Measurements from ENCODE around the gene CNOT1. TPM values are rescaled to one million over a fixed set of nuclear protein-coding genes. Genes with fewer than 3 reads are reported as not detected.

The CNOT1 gene
- total RNA-seq, 1 donor from 2014 or later, result 128 TPM

GRCh38 chr16:58518083-58518979 lies 111.3 kb downstream of the CNOT1 start:
- DNase-seq (ENCODE audit: low spot score), result no peak

- no peak for DNase-seq (ENCODE audit: low spot score)
Observed at GRCh38 chr16:58516768-58517107, 112.9 kb downstream of the CNOT1 start.

- no peak for DNase-seq (ENCODE audit: low spot score)
Observed at GRCh38 chr16:58515871-58516767, 113.5 kb downstream of the CNOT1 start.

GRCh38 chr16:58515125-58515870 lies 114.3 kb downstream of the CNOT1 start, which contains the start of gene SETD6:
TSS of gene SETD6 (plus strand) at chr16:58515517. CDS start at chr16:58515538, 21 bp downstream.
- DNase-seq (ENCODE audit: low spot score), result peak; percentile 88

- DNase-seq (ENCODE audit: low spot score), result no peak
Observed at GRCh38 chr16:58513874-58514273, 115.8 kb downstream of the CNOT1 start.

GRCh38 chr16:58511933-58512815 lies 117.5 kb downstream of the CNOT1 start:
- peak; percentile 70 for DNase-seq (ENCODE audit: low spot score)

GRCh38 chr16:58510776-58511628 lies 118.6 kb downstream of the CNOT1 start:
- DNase-seq (ENCODE audit: low spot score), result no peak

GRCh38 chr16:58510097-58510775 lies 119.4 kb downstream of the CNOT1 start:
- DNase-seq (ENCODE audit: low spot score), result no peak

- no peak for DNase-seq (ENCODE audit: low spot score)
Observed at GRCh38 chr16:58509256-58510096, 120.2 kb downstream of the CNOT1 start.

GRCh38 chr16:58508671-58509251 lies 120.9 kb downstream of the CNOT1 start:
- no peak for DNase-seq (ENCODE audit: low spot score)

GRCh38 chr16:58507963-58508670 lies 121.5 kb downstream of the CNOT1 start:
- no peak for DNase-seq (ENCODE audit: low spot score)

- no peak for DNase-seq (ENCODE audit: low spot score)
Observed at GRCh38 chr16:58507195-58507962, 122.2 kb downstream of the CNOT1 start.

- DNase-seq (ENCODE audit: low spot score), result no peak
Observed at GRCh38 chr16:58506241-58507194, 123.1 kb downstream of the CNOT1 start.

- no peak for DNase-seq (ENCODE audit: low spot score)
Observed at GRCh38 chr16:58503863-58504688, 125.5 kb downstream of the CNOT1 start.
